PC-3 (cell line): ENCODE data around the gene PDPN. TPM values are rescaled to one million over a fixed set of nuclear protein-coding genes. Genes with fewer than 3 reads are reported as not detected.
"Not testable (repeated sequence)": the region's sequence is repeated elsewhere in the genome, so short reads cannot be mapped to it uniquely, and the experiment has no call there.

Experiments
- ATAC-seq: fragments of 200-7000 bp; cut with Tn5 transposase; 2 replicates; pipeline ENCODE4 v1.9.1; 2020; ENCODE audit warnings: mild to moderate bottlenecking, moderate library complexity
- BruUV-seq: library from RNA; stranded (reverse); fragments of 400-500 nt; replicated peaks from 2 replicates; lab custom pipeline; 2021; lab: Mats Ljungman, UMichigan
- CTCF ChIA-PET: fragments of 300-600 bp; sonication (Branson Sonifier 250); formaldehyde crosslinking; loops from one replicate; lab custom pipeline; 2022; ENCODE audit warnings: antibody characterized with exemption; lab: Charles Lee
- POLR2A ChIA-PET: fragments of 300-600 bp; sonication (Branson Sonifier 250); formaldehyde crosslinking; loops from one replicate; lab custom pipeline; 2022; ENCODE audit warnings: antibody characterized with exemption; ENCODE audit not compliant: unreplicated experiment; lab: Charles Lee
- DNase-seq: peaks from one replicate; pipeline ENCODE4 v3.0.0-alpha.2; 2015
- H2AFZ ChIP-seq: fragments of 300-600 bp; sonication (generic); 2 replicates; pipeline ENCODE4 v1.6.0; 2016; ENCODE audit warnings: antibody characterized with exemption, low read length
- H3F3A ChIP-seq: fragments of 300-600 bp; sonication (generic); one replicate; pipeline ENCODE4 v1.6.0; 2017; ENCODE audit warnings: antibody characterized with exemption, low read length, control low read depth, mild to moderate bottlenecking; ENCODE audit not compliant: unreplicated experiment
- H3K27ac ChIP-seq: fragments of 300-600 bp; sonication (generic); 2 replicates; pipeline ENCODE4 v1.5.1; 2016; ENCODE audit warnings: mild to moderate bottlenecking, low read length
- H3K27me3 ChIP-seq: fragments of 300-600 bp; sonication (generic); 2 replicates; pipeline ENCODE4 v1.6.1; 2016; ENCODE audit warnings: low read length, mixed read lengths
- H3K36me3 ChIP-seq: fragments of 300-600 bp; sonication (generic); 2 replicates; pipeline ENCODE4 v1.6.1; 2016; ENCODE audit warnings: low read depth, mixed run types, low read length, mixed read lengths
- H3K4me1 ChIP-seq: fragments of 300-600 bp; sonication (generic); 2 replicates; pipeline ENCODE4 v1.5.1; 2016; ENCODE audit warnings: low read length; ENCODE audit not compliant: insufficient read depth
- H3K4me2 ChIP-seq: fragments of 300-600 bp; sonication (generic); 2 replicates; pipeline ENCODE4 v1.6.0; 2016; ENCODE audit warnings: low read length
- H3K4me3 ChIP-seq: fragments of 300-600 bp; sonication (generic); 2 replicates; pipeline ENCODE4 v1.5.1; 2016; ENCODE audit warnings: mild to moderate bottlenecking, low read length, mixed read lengths
- H3K79me2 ChIP-seq: fragments of 300-600 bp; sonication (generic); 2 replicates; pipeline ENCODE4 v1.6.1; 2017; ENCODE audit warnings: low read length, mixed read lengths
- H3K9ac ChIP-seq: fragments of 300-600 bp; sonication (generic); 2 replicates; pipeline ENCODE4 v1.6.0; 2016; ENCODE audit warnings: mild to moderate bottlenecking, low read length
- H3K9me2 ChIP-seq: fragments of 300-600 bp; sonication (generic); replicated peaks from 2 replicates; pipeline ENCODE4 v1.6.1; 2016; ENCODE audit warnings: mixed run types, low read length, mixed read lengths
- H3K9me3 ChIP-seq: fragments of 300-600 bp; sonication (generic); 2 replicates; pipeline ENCODE4 v1.6.1; 2016; ENCODE audit warnings: low read length, mixed read lengths
- H4K20me1 ChIP-seq: fragments of 300-600 bp; sonication (generic); 2 replicates; pipeline ENCODE4 v1.6.1; 2016; ENCODE audit warnings: low read length, mixed read lengths
- EZH2 ChIP-seq: fragments of 300-600 bp; sonication (generic); IDR thresholded peaks from one replicate; pipeline ENCODE4 v1.6.1; 2017; ENCODE audit warnings: antibody characterized with exemption, mild to moderate bottlenecking, low read length; ENCODE audit not compliant: unreplicated experiment
- EZH2phosphoT487 ChIP-seq: fragments of 300-600 bp; sonication (generic); IDR thresholded peaks from 2 replicates; pipeline ENCODE4 v1.6.1; 2018; ENCODE audit warnings: mild to moderate bottlenecking, antibody characterized with exemption, low read length, borderline replicate concordance
- intact Hi-C: fragments of 100-400 bp; cut with micrococcal nuclease; formaldehyde crosslinking; loops from 2 replicates; pipeline ENCODE4 v1.9.0; 2023
- total RNA-seq: library from RNA; depleted of rRNA; stranded (reverse); fragments of >200 nt; gene quantifications from 2 replicates; pipeline ENCODE4 v1.2.3, GENCODE V29; 2014
- TF ChIP-seq, protein P1 (sequence below): fragments of 300-600 bp; sonication (generic); conservative IDR thresholded peaks from 2 replicates; pipeline ENCODE4 v1.5.1; 2017; ENCODE audit warnings: antibody characterized with exemption, low read depth, mild to moderate bottlenecking, low read length

PDPN gene
- total RNA-seq, 1 experiment from 2014 or later: 0.47 TPM

GRCh38 chr1:13564073-13564472, 19.6 kb upstream of the PDPN start:
- H3K36me3 ChIP-seq: no peaks in the 10 kb centered on the region
- H3K9ac ChIP-seq: no peak overlapping the region
- H3K27me3 ChIP-seq: peaks cover 50% of the 10 kb centered on the region
- H3K9me3 ChIP-seq: no peaks in the 10 kb centered on the region
- H3K27ac ChIP-seq: no peak overlapping the region
- no peak overlapping the region for H3K4me3 ChIP-seq
- no peaks in the 10 kb centered on the region for H4K20me1 ChIP-seq
- BruUV-seq: no TSS peak
- no peak for ATAC-seq
- H3K9me2 ChIP-seq: no peaks in the 10 kb centered on the region
- CTCF ChIA-PET: no interaction called here
- H3K4me1 ChIP-seq: no peaks in the 10 kb centered on the region
- TF ChIP-seq, protein P1, sequence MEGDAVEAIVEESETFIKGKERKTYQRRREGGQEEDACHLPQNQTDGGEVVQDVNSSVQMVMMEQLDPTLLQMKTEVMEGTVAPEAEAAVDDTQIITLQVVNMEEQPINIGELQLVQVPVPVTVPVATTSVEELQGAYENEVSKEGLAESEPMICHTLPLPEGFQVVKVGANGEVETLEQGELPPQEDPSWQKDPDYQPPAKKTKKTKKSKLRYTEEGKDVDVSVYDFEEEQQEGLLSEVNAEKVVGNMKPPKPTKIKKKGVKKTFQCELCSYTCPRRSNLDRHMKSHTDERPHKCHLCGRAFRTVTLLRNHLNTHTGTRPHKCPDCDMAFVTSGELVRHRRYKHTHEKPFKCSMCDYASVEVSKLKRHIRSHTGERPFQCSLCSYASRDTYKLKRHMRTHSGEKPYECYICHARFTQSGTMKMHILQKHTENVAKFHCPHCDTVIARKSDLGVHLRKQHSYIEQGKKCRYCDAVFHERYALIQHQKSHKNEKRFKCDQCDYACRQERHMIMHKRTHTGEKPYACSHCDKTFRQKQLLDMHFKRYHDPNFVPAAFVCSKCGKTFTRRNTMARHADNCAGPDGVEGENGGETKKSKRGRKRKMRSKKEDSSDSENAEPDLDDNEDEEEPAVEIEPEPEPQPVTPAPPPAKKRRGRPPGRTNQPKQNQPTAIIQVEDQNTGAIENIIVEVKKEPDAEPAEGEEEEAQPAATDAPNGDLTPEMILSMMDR: no peak
- TF ChIP-seq EZH2: no peak
- no peak for TF ChIP-seq EZH2phosphoT487
- H3K79me2 ChIP-seq: no peaks in the 10 kb centered on the region
- H2AFZ ChIP-seq: no peak overlapping the region
- POLR2A ChIA-PET: no interaction called here
- no peak for DNase-seq
- H3F3A ChIP-seq: no peaks in the 10 kb centered on the region
- H3K4me2 ChIP-seq: no peak overlapping the region
- intact Hi-C loops: no loop called here

DNA sequence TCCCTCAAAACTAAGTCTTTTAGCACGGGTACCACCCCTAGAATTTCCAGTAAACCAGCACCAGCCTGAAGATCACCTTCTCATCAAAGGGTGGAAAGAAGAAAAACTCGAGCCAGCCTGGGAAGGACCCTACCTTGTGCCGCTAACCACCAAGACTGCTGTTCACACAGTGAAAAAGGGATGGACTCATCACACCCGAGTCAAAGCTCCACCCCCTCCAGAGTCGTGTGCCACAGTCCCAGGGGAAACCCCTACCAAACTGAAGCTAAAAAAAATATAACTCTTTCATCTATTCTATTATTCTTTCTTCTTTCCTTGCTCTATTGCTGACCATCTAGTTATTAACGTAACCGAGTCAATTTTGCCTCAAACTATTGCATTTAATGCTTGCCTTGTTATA, 13.2 kb upstream of the PDPN start:
- H4K20me1 ChIP-seq, intact Hi-C loops: not testable (repeated sequence)

DNA sequence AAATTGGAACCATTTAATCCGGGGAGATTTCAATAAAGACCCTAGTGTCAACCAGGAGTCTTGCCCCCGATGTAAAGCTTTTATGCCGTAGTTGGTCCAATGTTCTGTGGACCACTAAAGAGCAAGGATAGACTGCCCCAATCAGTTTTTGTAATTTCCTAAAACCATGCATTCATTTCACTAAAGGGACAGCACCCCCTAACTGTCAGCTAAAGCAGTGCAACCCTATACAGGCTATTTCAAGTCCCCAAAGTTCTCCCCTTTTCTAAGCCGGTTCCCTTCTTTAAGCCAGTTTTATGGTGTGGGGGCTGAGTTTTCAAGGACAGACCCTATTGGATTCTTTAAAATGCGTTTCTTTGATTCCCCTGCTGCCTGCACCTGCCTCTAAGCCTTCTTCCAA, 12.7 kb upstream of the PDPN start:
- H3K79me2 ChIP-seq: no peaks in the 10 kb centered on the region
- no peaks in the 10 kb centered on the region for H3K4me1 ChIP-seq

More for the DNA sequence above, 13.2 kb upstream of the PDPN start:
- H3K79me2 ChIP-seq, H3K27ac ChIP-seq, H3K9me2 ChIP-seq, H3K4me1 ChIP-seq, POLR2A ChIA-PET, H3F3A ChIP-seq, H3K4me2 ChIP-seq, H2AFZ ChIP-seq, BruUV-seq, H3K9ac ChIP-seq, H3K9me3 ChIP-seq, DNase-seq, ATAC-seq, H3K4me3 ChIP-seq, H3K36me3 ChIP-seq, CTCF ChIA-PET: not testable (repeated sequence)
- H3K27me3 ChIP-seq: peaks cover 28% of the 10 kb centered on the region

More for the DNA sequence above, 12.7 kb upstream of the PDPN start:
- BruUV-seq: no TSS peak
- ChIA-PET POLR2A (no interaction called here), CTCF (no interaction called here)
- H3K4me3 ChIP-seq: no peak overlapping the region
- TF ChIP-seq EZH2 (no peak), EZH2phosphoT487 (no peak)
- TF ChIP-seq, protein P1: peak; percentile 57
- H4K20me1 ChIP-seq: no peaks in the 10 kb centered on the region
- H3K9ac ChIP-seq: no peak overlapping the region
- no peaks in the 10 kb centered on the region for H3K9me3 ChIP-seq
- no peak overlapping the region for H3K27ac ChIP-seq
- H3K36me3 ChIP-seq: no peaks in the 10 kb centered on the region
- H2AFZ ChIP-seq: no peak overlapping the region
- H3K4me2 ChIP-seq: no peak overlapping the region
- no peak for DNase-seq
- no peaks in the 10 kb centered on the region for H3F3A ChIP-seq
- intact Hi-C loops: no loop called here
- no peaks in the 10 kb centered on the region for H3K9me2 ChIP-seq
- no peak for ATAC-seq
- H3K27me3 ChIP-seq: peaks cover 33% of the 10 kb centered on the region
